ENCODE measurements around the gene SUSD4.

DNA sequence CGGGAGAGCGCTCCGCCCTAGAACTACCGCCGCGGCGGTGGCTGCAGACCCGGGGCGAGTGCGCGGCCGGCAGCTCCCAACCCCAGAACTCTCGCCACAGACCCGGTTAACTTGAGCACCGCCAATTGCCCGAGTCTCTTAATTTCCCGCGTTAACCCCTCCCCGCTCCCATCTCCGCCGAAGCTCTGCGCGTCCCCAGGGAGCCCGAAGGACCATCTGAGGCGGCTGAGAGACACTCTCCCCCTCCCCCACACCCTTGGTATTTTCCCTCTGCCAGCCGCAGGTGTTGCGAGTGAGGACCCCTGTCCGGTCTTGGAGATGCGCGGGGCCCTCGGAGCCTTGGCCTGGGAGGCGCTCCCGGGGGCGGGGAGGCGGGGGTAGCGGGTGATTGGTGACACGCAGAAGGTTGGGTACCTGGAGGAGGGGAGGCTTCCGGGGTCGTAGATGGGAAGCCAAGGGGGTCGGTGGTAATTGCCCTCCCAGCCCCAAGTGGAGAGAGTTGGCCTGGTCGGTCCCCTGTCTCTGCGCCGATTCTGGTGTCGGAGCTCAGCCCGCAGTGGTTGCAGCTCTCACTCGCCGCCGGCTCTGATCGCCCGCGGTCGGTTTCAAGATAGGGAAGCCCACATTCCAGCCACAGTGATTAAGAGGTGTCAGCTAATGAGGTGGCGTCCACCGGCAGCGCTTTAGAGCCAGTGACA lies 858 bp upstream of the SUSD4 start:
- TF ChIP-seq POLR2A (IDR thresholded peaks at IDR 0.05; ENCODE audit: low read length) (no peak), GATA1 (IDR thresholded peaks at IDR 0.05; ENCODE audit: low read depth, low read length) (no peak)

All from erythroblast (primary cell).